SK-N-SH (cell line): ENCODE data around the gene RHOBTB1. TPM values are rescaled to one million over a fixed set of nuclear protein-coding genes. Genes with fewer than 3 reads are reported as not detected.

ENCODE experiments used
- CTCF ChIA-PET: fragments of 300-600, 350-600 bp; formaldehyde crosslinking; extraction: SDS; loops from one replicate; lab custom pipeline; 2021; lab: Yijun Ruan, JAX
- POLR2A ChIA-PET: fragments of 350-600 bp; sonication (Branson Sonifier 250); formaldehyde crosslinking; extraction: SDS; loops from one replicate; lab custom pipeline; 2020; ENCODE audit warnings: antibody characterized with exemption, inconsistent platforms; lab: Yijun Ruan, JAX
- DNase-seq: peaks from one replicate; pipeline ENCODE4 v3.0.0; 2012
- H2AFZ ChIP-seq: fragments of 200-600 bp; sonication (generic); 2 replicates; pipeline ENCODE4 v1.8.1; 2016; ENCODE audit warnings: antibody characterized with exemption, mild to moderate bottlenecking, low read depth
- H3F3A ChIP-seq: fragments of 200-600 bp; sonication (generic); replicated peaks from 2 replicates; pipeline ENCODE3; 2016; ENCODE audit warnings: antibody characterized with exemption, mild to moderate bottlenecking; ENCODE audit not compliant: insufficient read depth
- H3K27ac ChIP-seq, 2 experiments: fragments of 200-500 bp in 1 of 2; fragments of 200-600 bp in 1 of 2; sonication (Bioruptor generic) in 1 of 2; sonication (generic), shearing (Covaris generic) in 1 of 2; 2 replicates each; pipeline versions ENCODE4 v1.5.1 to v1.6.1; 2014 to 2016; ENCODE audit warnings: low read depth in 2 of 2, inconsistent platforms in 1 of 2, low read length in 1 of 2, mild to moderate bottlenecking in 1 of 2, mixed read lengths in 1 of 2
- H3K27me3 ChIP-seq: fragments of 200-600 bp; sonication (generic), shearing (Covaris generic); 2 replicates; pipeline ENCODE4 v1.6.1; 2016; ENCODE audit warnings: mixed run types; ENCODE audit not compliant: insufficient read depth
- H3K36me3 ChIP-seq, 2 experiments: fragments of 200-500 bp in 1 of 2; fragments of 200-600 bp in 1 of 2; sonication (Bioruptor generic) in 1 of 2; sonication (generic) in 1 of 2; replicated peaks in 1 of 2; 2 replicates each; pipeline versions ENCODE3 to v1.5.1; 2014 to 2016; ENCODE audit warnings: low read length in 1 of 2, mild to moderate bottlenecking in 1 of 2; ENCODE audit not compliant: insufficient read depth in 2 of 2, control insufficient read depth in 1 of 2
- H3K4me1 ChIP-seq, 2 experiments: fragments of 200-500 bp in 1 of 2; fragments of 200-600 bp in 1 of 2; sonication (Bioruptor generic) in 1 of 2; sonication (generic), shearing (Covaris generic) in 1 of 2; 2 replicates each; pipeline versions ENCODE4 v1.5.1 to v1.6.1; 2014 to 2016; ENCODE audit warnings: low read depth in 1 of 2, low read length in 1 of 2, mixed run types in 1 of 2; ENCODE audit not compliant: insufficient read depth in 2 of 2, control insufficient read depth in 1 of 2
- H3K4me2 ChIP-seq: fragments of 200-600 bp; sonication (generic), shearing (Covaris generic); 2 replicates; pipeline ENCODE4 v1.6.1; 2017; ENCODE audit warnings: mixed run types
- H3K4me3 ChIP-seq, 2 experiments: fragments of 200-500 bp in 1 of 2; fragments of 200-600 bp in 1 of 2; sonication (Bioruptor generic) in 1 of 2; sonication (generic), shearing (Covaris generic) in 1 of 2; 2 replicates each; pipeline versions ENCODE4 v1.5.1 to v1.8.1; 2014 to 2016; ENCODE audit warnings: low read depth in 2 of 2, inconsistent platforms in 1 of 2, low read length in 1 of 2, mild to moderate bottlenecking in 1 of 2, mixed read lengths in 1 of 2, moderate library complexity in 1 of 2
- H3K79me2 ChIP-seq: fragments of 200-600 bp; sonication (generic); 2 replicates; pipeline ENCODE4 v1.8.1; 2017; ENCODE audit warnings: mild to moderate bottlenecking; ENCODE audit not compliant: insufficient read depth
- H3K9ac ChIP-seq: fragments of 200-600 bp; sonication (generic); 2 replicates; pipeline ENCODE4 v1.6.1; 2017; ENCODE audit warnings: mixed run types
- H3K9me2 ChIP-seq: fragments of 200-600 bp; sonication (generic); 2 replicates; pipeline ENCODE4 v1.6.1; 2017; ENCODE audit warnings: mixed run types
- H3K9me3 ChIP-seq: fragments of 200-600 bp; sonication (generic); 2 replicates; pipeline ENCODE4 v1.6.1; 2017; ENCODE audit warnings: mixed run types, mild to moderate bottlenecking, moderate library complexity
- H4K20me1 ChIP-seq: fragments of 200-600 bp; sonication (generic); 2 replicates; pipeline ENCODE4 v1.6.1; 2017; ENCODE audit warnings: mild to moderate bottlenecking, mixed run types; ENCODE audit not compliant: insufficient read depth
- CTCF ChIP-seq: fragments of 200-600 bp; sonication (generic); IDR thresholded peaks from 2 replicates; pipeline ENCODE4 v1.6.1; 2017; ENCODE audit warnings: antibody characterized with exemption, mild to moderate bottlenecking, moderate library complexity
- EP300 ChIP-seq, 2 experiments: IDR thresholded peaks; 2 replicates each; pipeline versions ENCODE4 v1.4.0 to v1.6.1; 2012; ENCODE audit warnings: borderline replicate concordance in 1 of 2, low read depth in 1 of 2, low read length in 1 of 2
- FOXJ3 ChIP-seq: sonication (generic); formaldehyde crosslinking; IDR thresholded peaks from 2 replicates; pipeline ENCODE4 v1.5.1; 2020; ENCODE audit warnings: mild to moderate bottlenecking, missing genetic modification reagents
- FOXM1 ChIP-seq: IDR thresholded peaks from 2 replicates; pipeline ENCODE4 v1.4.0; 2012; ENCODE audit warnings: low read depth, mild to moderate bottlenecking
- GATA2 ChIP-seq: sonication (generic); formaldehyde crosslinking; IDR thresholded peaks from 2 replicates; pipeline ENCODE4 v1.5.0; 2020; ENCODE audit warnings: mild to moderate bottlenecking, missing genetic modification reagents
- JUND ChIP-seq: IDR thresholded peaks from 2 replicates; pipeline ENCODE4 v1.4.0; 2012
- MEF2A ChIP-seq: IDR thresholded peaks from 2 replicates; pipeline ENCODE4 v1.4.0; 2012; ENCODE audit warnings: low read depth, borderline replicate concordance
- MXI1 ChIP-seq: IDR thresholded peaks from 2 replicates; pipeline ENCODE4 v1.6.1; 2012; ENCODE audit warnings: mild to moderate bottlenecking, low read depth, low read length, improper control_type of control experiment
- PBX3 ChIP-seq: IDR thresholded peaks from 2 replicates; pipeline ENCODE4; 2012
- POLR2AphosphoS5 ChIP-seq: IDR thresholded peaks from 2 replicates; pipeline ENCODE4 v1.6.1; 2012; ENCODE audit warnings: low read depth, low read length
- RCOR1 ChIP-seq: fragments of 150-350 bp; IDR thresholded peaks from 2 replicates; pipeline ENCODE4 v1.6.1; 2017; ENCODE audit warnings: antibody characterized with exemption, low read length
- RFX5 ChIP-seq: IDR thresholded peaks from 2 replicates; pipeline ENCODE4 v1.6.1; 2012; ENCODE audit warnings: mild to moderate bottlenecking, improper control_type of control experiment, low read length
- SMC3 ChIP-seq: IDR thresholded peaks from 2 replicates; pipeline ENCODE4 v1.6.1; 2012; ENCODE audit warnings: low read depth, low read length, improper control_type of control experiment
- TCF12 ChIP-seq: IDR thresholded peaks from 2 replicates; pipeline ENCODE4 v1.4.0; 2012
- TEAD4 ChIP-seq: IDR thresholded peaks from 2 replicates; pipeline ENCODE4 v1.4.0; 2012; ENCODE audit warnings: mild to moderate bottlenecking, borderline replicate concordance; ENCODE audit not compliant: insufficient read depth
- USF1 ChIP-seq: IDR thresholded peaks from 2 replicates; pipeline ENCODE4 v1.4.0; 2012; ENCODE audit warnings: low read depth, borderline replicate concordance
- WGBS: methylation state at CpG from one replicate; pipeline ENCODE4 v1.1.6; 2017; ENCODE audit warnings: low lambda C conversion rate; 5-methylcytosine and 5-hydroxymethylcytosine counted together
- polyA plus RNA-seq, 3 experiments: library from polyadenylated mRNA; depleted of rRNA; stranded (reverse); fragments of >200 nt; gene quantifications; 2 replicates each; pipeline ENCODE4 v1.2.3, GENCODE V29; 2012

RHOBTB1 gene
- polyA plus RNA-seq, 1 of the 3 experiments (the other 2 are of a cell fraction): 10.5 TPM

DNA sequence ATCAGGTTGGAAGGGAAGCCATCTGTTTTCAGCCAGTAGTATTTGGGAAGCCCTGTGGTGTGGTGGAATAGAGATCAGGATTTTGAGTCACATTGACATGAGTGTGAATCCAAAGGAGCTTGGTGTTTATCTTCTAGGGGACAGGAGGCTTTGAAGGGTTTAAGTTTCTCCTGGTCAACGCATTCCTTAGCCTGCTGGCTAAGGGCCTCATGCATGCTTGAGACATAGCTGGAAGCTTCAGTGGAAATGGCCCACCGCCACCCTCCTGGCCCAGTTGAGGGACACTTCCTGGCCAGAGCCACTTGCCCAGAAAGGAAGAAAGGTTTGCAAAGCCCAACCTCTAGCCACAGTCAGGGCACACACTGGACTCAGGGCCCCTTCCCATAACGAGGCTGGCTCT lies 94.8 kb downstream of the RHOBTB1 start (continued):
- TF ChIP-seq CTCF: no peak
- no peak for TF ChIP-seq MXI1
- TF ChIP-seq GATA2 (CRISPR knock-in tag): no peak
- no peak for TF ChIP-seq EP300 (IDR thresholded peaks at IDR 0.05; ENCODE audit: borderline replicate concordance in 1 of 2, low read depth in 1 of 2, low read length in 1 of 2)
- no peak for TF ChIP-seq FOXJ3 (CRISPR knock-in tag)

- no peaks in the 10 kb centered on the region for H3K27me3 ChIP-seq
- TF ChIP-seq RCOR1: no peak
- no peak for TF ChIP-seq JUND
- no peak for TF ChIP-seq POLR2AphosphoS5
- TF ChIP-seq RFX5: no peak
- TF ChIP-seq USF1: no peak
- no peak for TF ChIP-seq FOXM1
- TF ChIP-seq SMC3: no peak
- no peak for TF ChIP-seq TEAD4
- ChIA-PET CTCF (interaction anchor here (0.6 kb wide), 1 partner anchor 343 kb away, joined by 3 read pairs; no protein-coding TSS in a partner anchor), POLR2A (no interaction called here)
- H3K9me3 ChIP-seq: no peaks in the 10 kb centered on the region
- WGBS: 96% methylated on average over 5 of the region's 5 CpGs
- no peaks in the 10 kb centered on the region for H3K79me2 ChIP-seq
- H3K27ac ChIP-seq: peak overlapping the region; percentile 39 to 53; a peak in 3 of 4 replicates
- H3K4me3 ChIP-seq: no peak overlapping the region
- H3K4me2 ChIP-seq: no peak overlapping the region; the same call in 1 of the 2 replicates
- no peak for DNase-seq
- H3K9ac ChIP-seq: no peak overlapping the region
- no peaks in the 10 kb centered on the region for H4K20me1 ChIP-seq
- H3K4me1 ChIP-seq: peaks cover 0 to 10% of the 10 kb centered on the region in 2 experiments; a peak in 3 of 4 replicates
- H3F3A ChIP-seq: no peaks in the 10 kb centered on the region
- H2AFZ ChIP-seq: no peak overlapping the region
- H3K9me2 ChIP-seq: no peaks in the 10 kb centered on the region
- no peaks in the 10 kb centered on the region for H3K36me3 ChIP-seq
These were observed 95.3 kb downstream of the RHOBTB1 start for GRCh38 chr10:60848680-60849079.

GRCh38 chr10:60848126-60848525 lies 95.9 kb downstream of the RHOBTB1 start:
- CTCF ChIA-PET: no interaction called here
- no peak for DNase-seq
- H3K27ac ChIP-seq: peak overlapping the region; percentile 39 to 53; a peak in 3 of 4 replicates
- no peaks in the 10 kb centered on the region for H3K27me3 ChIP-seq
- H4K20me1 ChIP-seq: no peaks in the 10 kb centered on the region
- peak overlapping the region; percentile 21; the same call in 1 of the 2 replicates for H3K4me2 ChIP-seq
- peaks cover 0 to 10% of the 10 kb centered on the region in 2 experiments; a peak in 3 of 4 replicates for H3K4me1 ChIP-seq
- no peak overlapping the region for H3K9ac ChIP-seq
- H3F3A ChIP-seq: no peaks in the 10 kb centered on the region
- no peak overlapping the region for H3K4me3 ChIP-seq
- no peaks in the 10 kb centered on the region for H3K79me2 ChIP-seq
- POLR2A ChIA-PET: no interaction called here
- WGBS: 70% methylated on average over 1 of the region's 1 CpG
- H3K36me3 ChIP-seq: no peaks in the 10 kb centered on the region
- H3K9me3 ChIP-seq: no peaks in the 10 kb centered on the region
- no peak overlapping the region for H2AFZ ChIP-seq
- H3K9me2 ChIP-seq: no peaks in the 10 kb centered on the region
- TF ChIP-seq TCF12: peak; percentile 46
- no peak for TF ChIP-seq PBX3
- TF ChIP-seq MEF2A: no peak
- TF ChIP-seq, all 33 proteins: peak for 1
